Measurements from ENCODE around the gene CDC42SE2.

DNA sequence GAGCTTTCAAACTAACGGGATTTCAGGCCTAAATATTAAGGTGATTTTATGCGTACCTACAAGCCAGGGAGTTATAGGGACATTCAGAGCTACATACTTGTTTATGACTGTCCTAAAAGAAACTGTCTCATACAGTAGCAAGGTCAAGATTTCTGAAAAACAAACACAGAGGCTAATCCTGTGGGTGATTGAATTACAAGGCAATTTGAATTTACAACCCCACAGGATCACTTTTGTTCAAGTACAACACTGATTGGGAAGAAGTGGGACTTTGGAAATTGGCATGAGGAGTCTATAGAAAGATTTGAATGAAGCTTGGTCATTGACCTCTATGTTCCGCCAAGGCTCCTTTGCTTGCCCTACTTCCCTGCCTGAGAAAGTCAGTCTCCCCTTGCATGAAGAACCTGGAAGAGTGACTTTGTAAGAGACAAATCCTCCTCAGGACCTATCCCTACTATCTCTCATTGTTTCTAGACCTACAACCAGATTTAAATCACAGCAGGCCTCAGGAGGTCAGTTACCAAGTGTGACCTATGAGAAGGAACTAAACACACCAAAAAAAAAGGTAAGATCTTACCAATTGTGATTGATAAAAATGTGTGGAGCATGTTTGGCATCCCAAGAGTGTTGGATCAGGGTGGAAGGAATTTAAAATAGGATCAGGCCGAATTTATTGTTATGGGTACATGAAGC lies 38.4 kb upstream of the CDC42SE2 start:
- TF ChIP-seq POLR2AphosphoS5 (IDR thresholded peaks at IDR 0.05; ENCODE audit: low read depth, low read length) = no peak
- no peak for TF ChIP-seq POLR2A (IDR thresholded peaks at IDR 0.05; ENCODE audit: low read depth, low read length)
- TF ChIP-seq TAF1 (IDR thresholded peaks at IDR 0.05; ENCODE audit: low read depth, low read length) = no peak
- no peak for TF ChIP-seq SPI1 (IDR thresholded peaks at IDR 0.05; ENCODE audit: low read depth, low read length)
- TF ChIP-seq POU2F2 (IDR thresholded peaks at IDR 0.05; ENCODE audit: low read depth, low read length) = no peak
- no peak for TF ChIP-seq PAX5 (IDR thresholded peaks at IDR 0.05; ENCODE audit: insufficient read depth, low read length, severe bottlenecking)
